ENCODE measurements around the gene FLNB. TPM values are rescaled to one million over a fixed set of nuclear protein-coding genes. Genes with fewer than 3 reads are reported as not detected.
"Not testable (repeated sequence)": the region's sequence is repeated elsewhere in the genome, so short reads cannot be mapped to it uniquely, and the experiment has no call there.

The FLNB gene
- total RNA-seq, 1 donor from 2014 or later = 514 TPM

GRCh38 chr3:58041826-58042324 is 33.7 kb downstream of the FLNB start:
- ATAC-seq (no peak), DNase-seq (ENCODE audit: low spot score) (no peak)
- intact Hi-C loops (cut with DNase I) = no loop called here

- intact Hi-C loops (cut with DNase I) = no loop called here
- ATAC-seq (no peak), DNase-seq (ENCODE audit: low spot score) (no peak)
These were observed 34.9 kb downstream of the FLNB start for GRCh38 chr3:58042947-58043707.

GRCh38 chr3:58043933-58044332 is 35.7 kb downstream of the FLNB start:
- intact Hi-C loops (cut with DNase I) = no loop called here
- DNase-seq (ENCODE audit: low spot score) (no peak), ATAC-seq (no peak)

- ATAC-seq = peak; percentile 93
- intact Hi-C loops (cut with DNase I) = no loop called here
- no peak for DNase-seq (ENCODE audit: low spot score)
These were observed 36.7 kb downstream of the FLNB start for GRCh38 chr3:58044691-58045483.

GRCh38 chr3:58047826-58048225 is 39.6 kb downstream of the FLNB start:
- intact Hi-C loops (cut with DNase I) = no loop called here
- no peak for ATAC-seq
- DNase-seq (ENCODE audit: low spot score) = no peak

GRCh38 chr3:58048301-58048700 is 40.1 kb downstream of the FLNB start:
- intact Hi-C loops (cut with DNase I) = no loop called here
- no peak for ATAC-seq
- DNase-seq (ENCODE audit: low spot score) = no peak

GRCh38 chr3:58049143-58049785 is 41.0 kb downstream of the FLNB start:
- DNase-seq (ENCODE audit: low spot score) (no peak), ATAC-seq (no peak)
- intact Hi-C loops (cut with DNase I) = no loop called here

- intact Hi-C loops (cut with DNase I) = no loop called here
- ATAC-seq (peak; percentile 75), DNase-seq (ENCODE audit: low spot score) (no peak)
These were observed 43.0 kb downstream of the FLNB start for GRCh38 chr3:58051196-58051595.

- peak; percentile 35 for ATAC-seq
These were observed 43.5 kb downstream of the FLNB start for GRCh38 chr3:58051658-58052261.

GRCh38 chr3:58052373-58053273 is 44.4 kb downstream of the FLNB start:
- intact Hi-C loops (cut with DNase I) = no loop called here
- peak; percentile 82 for ATAC-seq
- DNase-seq (ENCODE audit: low spot score) = peak; percentile 85

More at GRCh38 chr3:58051658-58052261, 43.5 kb downstream of the FLNB start:
- DNase-seq (ENCODE audit: low spot score); intact Hi-C loops (cut with DNase I): not testable (repeated sequence)

- no peak for DNase-seq (ENCODE audit: low spot score)
- intact Hi-C loops (cut with DNase I) = no loop called here
- ATAC-seq = no peak
These were observed 46.4 kb downstream of the FLNB start for GRCh38 chr3:58054652-58055051.

GRCh38 chr3:58055314-58055713 is 47.1 kb downstream of the FLNB start:
- DNase-seq (ENCODE audit: low spot score) (no peak), ATAC-seq (no peak)
- intact Hi-C loops (cut with DNase I) = no loop called here

- DNase-seq (ENCODE audit: low spot score); intact Hi-C loops (cut with DNase I); ATAC-seq: not testable (repeated sequence)
These were observed 47.7 kb downstream of the FLNB start for GRCh38 chr3:58055891-58056290.

- ATAC-seq = no peak
- intact Hi-C loops (cut with DNase I) = no loop called here
- DNase-seq (ENCODE audit: low spot score) = no peak
These were observed 50.4 kb downstream of the FLNB start for GRCh38 chr3:58058361-58059263.

GRCh38 chr3:58059349-58060321 is 51.4 kb downstream of the FLNB start:
- ATAC-seq (peak; percentile 71), DNase-seq (ENCODE audit: low spot score) (no peak)
- intact Hi-C loops (cut with DNase I) = no loop called here

- DNase-seq (ENCODE audit: low spot score) (no peak), ATAC-seq (peak; percentile 80)
- intact Hi-C loops (cut with DNase I) = no loop called here
These were observed 54.2 kb downstream of the FLNB start for GRCh38 chr3:58062472-58062871.

Data from sciatic nerve (tissue), 2 donors.